Trophoblast cell (in vitro differentiated cells and primary cell): ENCODE results near the gene MVK.
"Not testable (repeated sequence)": the region's sequence is repeated elsewhere in the genome, so short reads cannot be mapped to it uniquely, and the experiment has no call there.

Experiments
- DNase-seq, 2 donors: peaks; one replicate each; pipeline ENCODE4 v3.0.0-alpha.2; 2016
- H2AFZ ChIP-seq: 2 replicates; pipeline ENCODE4 v1.6.1; 2013; ENCODE audit warnings: low read length, moderate library complexity, mild to moderate bottlenecking; ENCODE audit not compliant: insufficient read depth, poor library complexity
- H2AK5ac ChIP-seq: 2 replicates; pipeline ENCODE4 v1.6.1; 2013; ENCODE audit warnings: mild to moderate bottlenecking, low read length
- H2BK120ac ChIP-seq: 2 replicates; pipeline ENCODE4 v1.6.1; 2013; ENCODE audit warnings: low read length, mild to moderate bottlenecking, moderate library complexity; ENCODE audit not compliant: insufficient read depth, poor library complexity
- H2BK12ac ChIP-seq: 2 replicates; pipeline ENCODE4 v1.6.1; 2013; ENCODE audit warnings: mild to moderate bottlenecking, low read length, moderate library complexity
- H2BK5ac ChIP-seq: 2 replicates; pipeline ENCODE4 v1.6.1; 2013; ENCODE audit warnings: low read length, low read depth, moderate library complexity, mild to moderate bottlenecking; ENCODE audit not compliant: poor library complexity
- H3K14ac ChIP-seq: 2 replicates; pipeline ENCODE4 v1.6.1; 2013; ENCODE audit warnings: mild to moderate bottlenecking, low read length
- H3K18ac ChIP-seq: 2 replicates; pipeline ENCODE4 v1.6.1; 2013; ENCODE audit warnings: mild to moderate bottlenecking, low read length
- H3K23ac ChIP-seq: 2 replicates; pipeline ENCODE4 v1.6.1; 2013; ENCODE audit warnings: low read length
- H3K27ac ChIP-seq: 2 replicates; pipeline ENCODE4 v1.5.1; 2013; ENCODE audit warnings: low read depth, mild to moderate bottlenecking, inconsistent platforms, low read length, moderate library complexity
- H3K27me3 ChIP-seq: 2 replicates; pipeline ENCODE4 v1.6.1; 2013; ENCODE audit warnings: inconsistent platforms, mild to moderate bottlenecking, low read length, moderate library complexity; ENCODE audit not compliant: insufficient read depth
- H3K36me3 ChIP-seq, 2 experiments: 1 replicate in 1 of 2; 2 replicates in 1 of 2; pipeline ENCODE4 v1.6.1; 2013; ENCODE audit warnings: low read length in 2 of 2, mild to moderate bottlenecking in 2 of 2, moderate library complexity in 1 of 2; ENCODE audit not compliant: insufficient read depth in 2 of 2, control insufficient read depth in 1 of 2
- H3K4ac ChIP-seq: 2 replicates; pipeline ENCODE4 v1.6.1; 2013; ENCODE audit warnings: low read depth, mild to moderate bottlenecking, low read length, moderate library complexity
- H3K4me1 ChIP-seq, 2 experiments: 1 replicate in 1 of 2; 2 replicates in 1 of 2; pipeline ENCODE4 v1.6.1; 2013; ENCODE audit warnings: low read length in 2 of 2, mild to moderate bottlenecking in 2 of 2, moderate library complexity in 1 of 2; ENCODE audit not compliant: insufficient read depth in 2 of 2, control insufficient read depth in 1 of 2
- H3K4me2 ChIP-seq: 2 replicates; pipeline ENCODE4 v1.6.1; 2013; ENCODE audit warnings: inconsistent platforms, mild to moderate bottlenecking, low read length, moderate library complexity
- H3K4me3 ChIP-seq: 2 replicates; pipeline ENCODE4 v1.5.1; 2013; ENCODE audit warnings: mild to moderate bottlenecking, low read depth, low read length, inconsistent platforms
- H3K79me1 ChIP-seq: one replicate; pipeline ENCODE4 v1.6.1; 2013; ENCODE audit warnings: low read length
- H3K79me2 ChIP-seq: 2 replicates; pipeline ENCODE4 v1.6.1; 2013; ENCODE audit warnings: low read length, mild to moderate bottlenecking; ENCODE audit not compliant: control insufficient read depth, insufficient read depth, poor library complexity
- H3K9ac ChIP-seq: 2 replicates; pipeline ENCODE4 v1.6.1; 2013; ENCODE audit warnings: mild to moderate bottlenecking, low read length
- H3K9me3 ChIP-seq: 2 replicates; pipeline ENCODE4 v1.6.1; 2013; ENCODE audit warnings: low read depth, mild to moderate bottlenecking, control low read depth, inconsistent platforms, low read length; ENCODE audit not compliant: insufficient read depth
- H4K12ac ChIP-seq: 2 replicates; pipeline ENCODE4 v1.6.1; 2013; ENCODE audit warnings: low read depth, mild to moderate bottlenecking, low read length, moderate library complexity
- H4K8ac ChIP-seq: 2 replicates; pipeline ENCODE4 v1.6.1; 2013; ENCODE audit warnings: low read depth, mild to moderate bottlenecking, low read length, moderate library complexity
- H4K91ac ChIP-seq: one replicate; pipeline ENCODE4 v1.6.1; 2013; ENCODE audit warnings: low read depth, mild to moderate bottlenecking, low read length, moderate library complexity
- WGBS: extraction: QIAGEN DNeasy Blood & Tissue Kit; methylation state at CpG from one replicate; pipeline ENCODE4 v1.1.7; 2013; ENCODE audit warnings: missing lambda C conversion rate; ENCODE audit not compliant: insufficient read length, insufficient coverage; ENCODE audit errors: extremely low coverage; 5-methylcytosine and 5-hydroxymethylcytosine counted together

MVK gene

GRCh38 chr12:109600481-109600880 is 26.9 kb downstream of the MVK start:
- Histone ChIP-seq H3K4me1 (no peaks in the 10 kb centered on the region), H3K79me2 (no peaks in the 10 kb centered on the region), H4K8ac (no peak overlapping the region), H2BK5ac (no peak overlapping the region), H3K9ac (no peak overlapping the region), H3K79me1 (no peaks in the 10 kb centered on the region), H3K9me3 (peaks cover 2% of the 10 kb centered on the region), H3K4ac (no peak overlapping the region), H3K27ac (no peak overlapping the region), H3K36me3 (peaks cover 14 to 16% of the 10 kb centered on the region in 2 experiments), H3K14ac (no peak overlapping the region), H3K23ac (no peak overlapping the region), H3K27me3 (no peaks in the 10 kb centered on the region), H2BK12ac (no peak overlapping the region), H3K4me2 (no peak overlapping the region), H3K4me3 (no peak overlapping the region), H4K12ac (no peak overlapping the region), H4K91ac (no peak overlapping the region), H2AFZ (no peak overlapping the region), H3K18ac (no peak overlapping the region), H2BK120ac (no peak overlapping the region), H2AK5ac (no peak overlapping the region)
- DNase-seq = no peak
- WGBS = no CpG with 5 or more reads among the region's 2 CpGs

DNA sequence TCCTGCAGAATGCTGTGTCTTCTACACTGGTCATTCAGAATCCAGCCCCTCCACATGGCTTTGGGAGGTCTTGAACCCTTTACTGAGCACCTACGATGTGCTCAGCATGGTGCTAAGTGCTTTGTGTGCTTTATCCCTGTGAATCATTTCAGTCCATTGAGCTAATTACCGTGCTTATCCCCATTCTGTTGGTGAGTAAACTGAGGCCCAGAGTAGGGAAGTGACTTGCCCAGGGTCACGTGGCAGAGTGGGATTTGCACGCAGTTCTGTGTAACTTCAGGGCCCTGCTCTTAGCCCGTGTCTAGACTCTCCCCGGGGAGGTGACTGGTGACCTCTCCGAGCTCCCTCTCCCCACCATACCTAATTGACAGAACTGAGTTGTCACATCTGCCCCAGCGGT is 27.4 kb downstream of the MVK start:
- no peak overlapping the region for H3K4ac ChIP-seq
- H4K12ac ChIP-seq = no peak overlapping the region
- no peak overlapping the region for H2BK5ac ChIP-seq
- H3K79me1 ChIP-seq = no peaks in the 10 kb centered on the region
- no peaks in the 10 kb centered on the region for H3K27me3 ChIP-seq
- H3K27ac ChIP-seq = no peak overlapping the region
- no peak overlapping the region for H3K4me2 ChIP-seq
- no peak overlapping the region for H4K8ac ChIP-seq
- no peak overlapping the region for H4K91ac ChIP-seq
- no peak overlapping the region for H2BK120ac ChIP-seq
- peaks cover 2% of the 10 kb centered on the region for H3K9me3 ChIP-seq
- H3K79me2 ChIP-seq = no peaks in the 10 kb centered on the region
- no peaks in the 10 kb centered on the region for H3K4me1 ChIP-seq
- peaks cover 9 to 11% of the 10 kb centered on the region in 2 experiments for H3K36me3 ChIP-seq
- no peak overlapping the region for H3K23ac ChIP-seq
- H3K18ac ChIP-seq = no peak overlapping the region
- DNase-seq = no peak
- no peak overlapping the region for H3K9ac ChIP-seq
- H2AK5ac ChIP-seq = no peak overlapping the region
- H3K14ac ChIP-seq = no peak overlapping the region
- no CpG with 5 or more reads among the region's 8 CpGs for WGBS
- no peak overlapping the region for H3K4me3 ChIP-seq
- no peak overlapping the region for H2BK12ac ChIP-seq
- H2AFZ ChIP-seq = no peak overlapping the region

GRCh38 chr12:109601557-109601956 is 28.0 kb downstream of the MVK start:
- Histone ChIP-seq H3K4me3 (no peak overlapping the region), H3K79me2 (no peaks in the 10 kb centered on the region), H3K4ac (no peak overlapping the region), H3K36me3 (peaks cover 3 to 6% of the 10 kb centered on the region in 2 experiments), H3K27me3 (no peaks in the 10 kb centered on the region), H3K23ac (no peak overlapping the region), H3K27ac (no peak overlapping the region), H3K9me3 (no peaks in the 10 kb centered on the region), H2BK12ac (no peak overlapping the region), H4K12ac (no peak overlapping the region), H2AK5ac (no peak overlapping the region), H3K18ac (no peak overlapping the region), H3K14ac (no peak overlapping the region), H2BK5ac (no peak overlapping the region), H3K9ac (no peak overlapping the region), H3K79me1 (no peaks in the 10 kb centered on the region), H4K8ac (no peak overlapping the region), H4K91ac (no peak overlapping the region), H2AFZ (no peak overlapping the region), H3K4me2 (no peak overlapping the region), H2BK120ac (no peak overlapping the region), H3K4me1 (no peaks in the 10 kb centered on the region)
- WGBS = no CpG with 5 or more reads among the region's 8 CpGs
- DNase-seq = no peak

GRCh38 chr12:109602132-109602531 is 28.5 kb downstream of the MVK start:
- H3K27me3 ChIP-seq, H3K9me3 ChIP-seq, H2BK5ac ChIP-seq, H2AFZ ChIP-seq, H3K79me1 ChIP-seq, H3K27ac ChIP-seq, H3K23ac ChIP-seq, H2BK120ac ChIP-seq, H4K8ac ChIP-seq, H4K91ac ChIP-seq, H3K14ac ChIP-seq, H3K9ac ChIP-seq, H3K4me1 ChIP-seq, DNase-seq, H3K4ac ChIP-seq, H2BK12ac ChIP-seq, H3K4me3 ChIP-seq, H3K4me2 ChIP-seq, H4K12ac ChIP-seq, H3K36me3 ChIP-seq, H3K79me2 ChIP-seq, H3K18ac ChIP-seq, H2AK5ac ChIP-seq: not testable (repeated sequence)
- no CpG with 5 or more reads among the region's 5 CpGs for WGBS
